ENCODE measurements around the gene ARHGEF33.

DNA sequence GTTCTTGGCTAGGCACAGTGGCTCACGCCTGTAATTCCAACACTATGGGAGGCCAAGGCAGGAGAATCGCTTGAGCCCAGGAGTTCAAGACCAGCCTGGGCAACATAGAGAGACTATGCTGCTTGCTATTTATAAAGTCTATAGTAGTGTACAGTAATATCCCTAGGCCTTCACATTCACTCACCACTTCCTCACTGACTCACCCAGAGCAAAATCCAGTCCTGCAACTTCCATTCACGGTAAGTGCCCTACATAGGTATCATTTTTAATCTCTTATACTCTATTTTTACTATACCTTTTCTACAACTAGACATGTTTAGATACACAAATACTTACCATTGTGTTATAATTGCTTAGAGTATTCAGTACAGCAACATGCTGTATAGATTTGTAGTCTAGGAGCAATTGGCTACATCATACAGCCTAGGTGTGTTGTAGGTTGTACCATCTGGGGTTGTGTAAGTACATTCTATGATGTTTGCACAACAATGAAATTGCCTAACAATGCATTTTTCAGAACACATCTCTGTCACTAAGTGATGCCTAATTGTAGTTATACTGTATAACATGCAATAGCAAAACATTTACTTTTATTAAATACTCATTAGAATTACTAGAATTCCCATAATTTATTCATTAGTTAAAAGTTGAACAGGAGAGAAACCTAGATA is 22.8 kb upstream of the ARHGEF33 start:
- TF ChIP-seq TAF1 (IDR thresholded peaks at IDR 0.05; ENCODE audit: borderline replicate concordance, low read depth, low read length) (no peak), FOSL2 (IDR thresholded peaks at IDR 0.05; ENCODE audit: borderline replicate concordance, low read depth) (no peak), EP300 (IDR thresholded peaks at IDR 0.05; ENCODE audit: borderline replicate concordance in 1 of 2, low read depth in 1 of 2, low read length in 1 of 2) (no peak), USF1 (IDR thresholded peaks at IDR 0.05; ENCODE audit: borderline replicate concordance, low read depth) (no peak), YY1 (IDR thresholded peaks at IDR 0.05; ENCODE audit: low read depth) (no peak)
- TF ChIP-seq, protein P1, sequence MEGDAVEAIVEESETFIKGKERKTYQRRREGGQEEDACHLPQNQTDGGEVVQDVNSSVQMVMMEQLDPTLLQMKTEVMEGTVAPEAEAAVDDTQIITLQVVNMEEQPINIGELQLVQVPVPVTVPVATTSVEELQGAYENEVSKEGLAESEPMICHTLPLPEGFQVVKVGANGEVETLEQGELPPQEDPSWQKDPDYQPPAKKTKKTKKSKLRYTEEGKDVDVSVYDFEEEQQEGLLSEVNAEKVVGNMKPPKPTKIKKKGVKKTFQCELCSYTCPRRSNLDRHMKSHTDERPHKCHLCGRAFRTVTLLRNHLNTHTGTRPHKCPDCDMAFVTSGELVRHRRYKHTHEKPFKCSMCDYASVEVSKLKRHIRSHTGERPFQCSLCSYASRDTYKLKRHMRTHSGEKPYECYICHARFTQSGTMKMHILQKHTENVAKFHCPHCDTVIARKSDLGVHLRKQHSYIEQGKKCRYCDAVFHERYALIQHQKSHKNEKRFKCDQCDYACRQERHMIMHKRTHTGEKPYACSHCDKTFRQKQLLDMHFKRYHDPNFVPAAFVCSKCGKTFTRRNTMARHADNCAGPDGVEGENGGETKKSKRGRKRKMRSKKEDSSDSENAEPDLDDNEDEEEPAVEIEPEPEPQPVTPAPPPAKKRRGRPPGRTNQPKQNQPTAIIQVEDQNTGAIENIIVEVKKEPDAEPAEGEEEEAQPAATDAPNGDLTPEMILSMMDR (IDR thresholded peaks at IDR 0.05), result no peak

All from SK-N-SH (cell line).